ENCODE measurements around the gene C6orf136. TPM values are rescaled to one million over a fixed set of nuclear protein-coding genes. Genes with fewer than 3 reads are reported as not detected.
A peak's percentile ranks its signal among the peaks of the same experiment; 100 is the strongest.

Gene C6orf136
- total and polyA plus RNA-seq, 9 of the 15 experiments (the other 6 are each of a cell fraction or from before 2014, with no cell fraction given), result 14.1 to 63.1 (median 18.4) TPM

DNA sequence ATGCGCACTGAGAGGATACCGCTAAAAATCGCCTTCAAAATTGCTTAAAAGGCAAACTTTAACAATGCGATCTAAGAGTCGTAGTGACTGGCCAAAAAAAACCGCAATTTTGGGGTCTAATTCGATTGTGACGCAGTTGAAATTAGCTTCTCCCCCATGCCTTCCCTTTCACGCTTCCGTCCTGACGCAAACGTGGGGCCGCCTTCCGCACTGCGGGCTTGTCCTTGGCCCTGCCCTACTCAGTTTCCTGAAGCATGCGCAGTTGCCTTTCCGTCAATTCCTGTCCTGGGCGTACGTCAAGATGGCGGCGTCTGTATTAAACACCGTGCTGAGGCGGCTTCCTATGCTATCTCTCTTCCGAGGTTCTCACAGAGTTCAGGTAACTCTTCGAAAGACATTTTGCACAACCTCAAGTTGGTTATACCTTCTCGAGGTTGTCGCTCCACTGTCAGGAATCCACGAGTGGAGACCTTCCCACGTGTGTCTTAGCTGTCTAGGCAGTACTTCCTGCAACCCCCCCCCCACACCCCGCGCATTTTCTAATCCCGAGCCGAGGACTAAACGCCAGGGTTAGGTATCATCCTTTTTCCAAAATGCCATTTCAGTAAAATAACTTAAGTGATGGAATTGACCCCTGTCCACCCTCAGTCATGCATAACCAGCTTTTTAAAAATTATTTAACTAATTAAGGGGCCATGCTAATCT is 29.2 kb upstream of the C6orf136 start, which contains the start of gene MRPS18B (continued):
- 0 out of 2 replicates have a peak, but pooled peaks have one; percentile 69 for TF ChIP-seq ZNF224 (CRISPR knock-in tag; IDR thresholded peaks at IDR 0.05)
- peak; percentile 80 for TF ChIP-seq PHF8 (IDR thresholded peaks at IDR 0.05; ENCODE audit: borderline replicate concordance, low read length)
- peak; percentile 77 to 86 for TF ChIP-seq FOXK2 (conservative IDR thresholded peaks at IDR 0.05 in 1 of 2, IDR thresholded peaks at IDR 0.05 in 1 of 2; ENCODE audit: low read depth in 2 of 2)
- TF ChIP-seq, protein P1, sequence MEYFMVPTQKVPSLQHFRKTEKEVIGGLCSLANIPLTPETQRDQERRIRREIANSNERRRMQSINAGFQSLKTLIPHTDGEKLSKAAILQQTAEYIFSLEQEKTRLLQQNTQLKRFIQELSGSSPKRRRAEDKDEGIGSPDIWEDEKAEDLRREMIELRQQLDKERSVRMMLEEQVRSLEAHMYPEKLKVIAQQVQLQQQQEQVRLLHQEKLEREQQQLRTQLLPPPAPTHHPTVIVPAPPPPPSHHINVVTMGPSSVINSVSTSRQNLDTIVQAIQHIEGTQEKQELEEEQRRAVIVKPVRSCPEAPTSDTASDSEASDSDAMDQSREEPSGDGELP (CRISPR knock-in tag; IDR thresholded peaks at IDR 0.05; ENCODE audit: borderline replicate concordance), result no peak
- no peak for TF ChIP-seq HMGN3 (IDR thresholded peaks at IDR 0.05; ENCODE audit: borderline replicate concordance, extremely low read depth, insufficient read length, low read depth, low read length)
- no peak for TF ChIP-seq RBM25 (IDR thresholded peaks at IDR 0.05; ENCODE audit: low read depth, low read length, severe bottlenecking)
- TF ChIP-seq HEY1 (CRISPR knock-in tag; IDR thresholded peaks at IDR 0.05; ENCODE audit: borderline replicate concordance), result no peak
- TF ChIP-seq ZNF79 (CRISPR knock-in tag; IDR thresholded peaks at IDR 0.05; ENCODE audit: low read depth), result peak; percentile 68
- TF ChIP-seq ETS2 (tag; IDR thresholded peaks at IDR 0.05; ENCODE audit: borderline replicate concordance, poor library complexity, severe bottlenecking), result no peak
- TF ChIP-seq OTX1 (CRISPR knock-in tag; IDR thresholded peaks at IDR 0.05), result no peak
- TF ChIP-seq MAFK (IDR thresholded peaks at IDR 0.05; ENCODE audit: low read length), result peak; percentile 34
- peak; percentile 57 for TF ChIP-seq TEAD4 (IDR thresholded peaks at IDR 0.05; ENCODE audit: low read length)
- TF ChIP-seq TEAD4 (CRISPR knock-in tag; IDR thresholded peaks at IDR 0.05; ENCODE audit: borderline replicate concordance), result no peak
- TF ChIP-seq, protein P2, sequence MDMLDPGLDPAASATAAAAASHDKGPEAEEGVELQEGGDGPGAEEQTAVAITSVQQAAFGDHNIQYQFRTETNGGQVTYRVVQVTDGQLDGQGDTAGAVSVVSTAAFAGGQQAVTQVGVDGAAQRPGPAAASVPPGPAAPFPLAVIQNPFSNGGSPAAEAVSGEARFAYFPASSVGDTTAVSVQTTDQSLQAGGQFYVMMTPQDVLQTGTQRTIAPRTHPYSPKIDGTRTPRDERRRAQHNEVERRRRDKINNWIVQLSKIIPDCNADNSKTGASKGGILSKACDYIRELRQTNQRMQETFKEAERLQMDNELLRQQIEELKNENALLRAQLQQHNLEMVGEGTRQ (CRISPR knock-in tag; IDR thresholded peaks at IDR 0.05), result no peak
- TF ChIP-seq, protein P3, sequence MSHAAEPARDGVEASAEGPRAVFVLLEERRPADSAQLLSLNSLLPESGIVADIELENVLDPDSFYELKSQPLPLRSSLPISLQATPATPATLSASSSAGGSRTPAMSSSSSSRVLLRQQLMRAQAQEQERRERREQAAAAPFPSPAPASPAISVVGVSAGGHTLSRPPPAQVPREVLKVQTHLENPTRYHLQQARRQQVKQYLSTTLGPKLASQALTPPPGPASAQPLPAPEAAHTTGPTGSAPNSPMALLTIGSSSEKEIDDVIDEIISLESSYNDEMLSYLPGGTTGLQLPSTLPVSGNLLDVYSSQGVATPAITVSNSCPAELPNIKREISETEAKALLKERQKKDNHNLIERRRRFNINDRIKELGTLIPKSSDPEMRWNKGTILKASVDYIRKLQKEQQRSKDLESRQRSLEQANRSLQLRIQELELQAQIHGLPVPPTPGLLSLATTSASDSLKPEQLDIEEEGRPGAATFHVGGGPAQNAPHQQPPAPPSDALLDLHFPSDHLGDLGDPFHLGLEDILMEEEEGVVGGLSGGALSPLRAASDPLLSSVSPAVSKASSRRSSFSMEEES (CRISPR knock-in tag; IDR thresholded peaks at IDR 0.05), result no peak; the same call in 1 of the 2 replicates
- peak; percentile 8 for TF ChIP-seq DACH1 (IDR thresholded peaks at IDR 0.05; ENCODE audit: partially characterized antibody)
- TF ChIP-seq, protein P4, sequence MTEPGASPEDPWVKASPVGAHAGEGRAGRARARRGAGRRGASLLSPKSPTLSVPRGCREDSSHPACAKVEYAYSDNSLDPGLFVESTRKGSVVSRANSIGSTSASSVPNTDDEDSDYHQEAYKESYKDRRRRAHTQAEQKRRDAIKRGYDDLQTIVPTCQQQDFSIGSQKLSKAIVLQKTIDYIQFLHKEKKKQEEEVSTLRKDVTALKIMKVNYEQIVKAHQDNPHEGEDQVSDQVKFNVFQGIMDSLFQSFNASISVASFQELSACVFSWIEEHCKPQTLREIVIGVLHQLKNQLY (CRISPR knock-in tag; conservative IDR thresholded peaks at IDR 0.05), result 0 out of 4 replicates have a peak, but pooled peaks of 1 of the 2 experiments have one; percentile 35
- TF ChIP-seq FOXJ3 (CRISPR knock-in tag; IDR thresholded peaks at IDR 0.05), result no peak
- TF ChIP-seq MED1 (CRISPR knock-in tag; IDR thresholded peaks at IDR 0.05; ENCODE audit: borderline replicate concordance), result no peak
- TF ChIP-seq ZNF589 (CRISPR knock-in tag; IDR thresholded peaks at IDR 0.05; ENCODE audit: low read depth), result peak; percentile 71; the same call in 1 of the 2 replicates
- peak; percentile 90 for TF ChIP-seq CEBPG (CRISPR knock-in tag; IDR thresholded peaks at IDR 0.05)
- peak in 1 of 2 experiments; percentile 71; a peak in 2 of 4 replicates for TF ChIP-seq CEBPG (tag; conservative IDR thresholded peaks at IDR 0.05 in 1 of 2, IDR thresholded peaks at IDR 0.05 in 1 of 2)
- peak; percentile 78; the same call in 1 of the 2 replicates for TF ChIP-seq FOXK1 (CRISPR knock-in tag; IDR thresholded peaks at IDR 0.05; ENCODE audit: borderline replicate concordance)
- TF ChIP-seq GTF2E2 (tag; IDR thresholded peaks at IDR 0.05), result peak; percentile 94

All from K562 (cell line).